Eye (tissue), 1 donor: ENCODE measurements around the gene DPYD.

ENCODE experiments used
- DNase-seq: peaks from one replicate; pipeline ENCODE4 v3.0.0-alpha.2; 2015

DPYD gene

DNA sequence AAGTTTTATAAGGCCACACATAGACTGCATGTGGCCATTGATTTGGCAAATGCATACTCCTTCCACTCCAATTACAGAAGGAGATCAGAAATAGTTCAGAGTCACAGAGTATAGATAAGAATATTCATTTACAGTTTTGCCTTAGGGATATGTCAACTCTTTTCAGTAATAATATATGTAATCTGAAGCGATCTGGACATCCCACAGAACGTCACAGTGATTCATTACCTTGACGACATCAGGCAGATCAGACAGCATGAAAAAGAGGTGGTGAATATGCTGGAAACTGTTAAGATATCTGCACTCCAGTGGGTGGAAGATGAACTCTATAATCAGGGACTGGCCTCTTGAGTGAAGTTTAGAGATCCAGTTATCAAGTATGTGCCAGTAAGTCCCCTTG, 240.4 kb downstream of the DPYD start:
- DNase-seq: no peak

DNA sequence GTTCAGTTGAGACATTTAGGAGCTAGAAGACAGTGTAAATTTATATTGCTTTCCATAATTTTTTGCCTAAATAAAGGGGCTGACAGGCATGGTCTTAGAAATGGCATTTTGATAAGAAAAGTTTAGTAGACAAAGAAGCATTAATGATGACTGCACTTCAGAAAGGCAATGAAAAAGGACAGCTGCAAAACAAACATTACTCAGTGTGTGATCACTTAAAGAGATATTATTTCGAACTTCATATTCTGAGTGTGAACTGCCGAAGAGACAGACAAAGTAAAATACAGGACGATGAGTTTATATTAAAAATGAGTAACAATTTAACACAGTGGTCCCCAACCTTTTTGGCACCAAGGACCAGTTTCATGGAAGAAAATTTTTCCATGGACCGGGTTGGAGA, 243.1 kb downstream of the DPYD start:
- DNase-seq: no peak

DNA sequence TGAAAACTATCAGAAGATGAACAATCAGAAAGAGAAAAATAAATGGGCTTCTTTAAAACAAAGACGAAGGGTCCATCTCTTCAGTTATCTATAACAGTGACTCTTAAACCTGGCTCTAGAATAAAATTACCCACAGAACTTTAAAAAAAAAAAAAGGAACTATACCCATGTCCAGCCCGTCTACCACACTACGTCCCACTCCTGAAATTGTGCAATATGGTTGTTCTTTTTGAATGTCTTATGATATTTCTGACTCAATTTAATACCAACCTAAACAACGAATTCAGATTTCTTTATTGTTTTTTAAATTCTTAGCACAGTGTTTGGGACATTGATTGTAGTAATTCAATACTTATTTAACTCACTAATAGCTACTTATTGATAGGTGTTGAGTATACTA, 246.3 kb downstream of the DPYD start:
- DNase-seq: no peak

DNA sequence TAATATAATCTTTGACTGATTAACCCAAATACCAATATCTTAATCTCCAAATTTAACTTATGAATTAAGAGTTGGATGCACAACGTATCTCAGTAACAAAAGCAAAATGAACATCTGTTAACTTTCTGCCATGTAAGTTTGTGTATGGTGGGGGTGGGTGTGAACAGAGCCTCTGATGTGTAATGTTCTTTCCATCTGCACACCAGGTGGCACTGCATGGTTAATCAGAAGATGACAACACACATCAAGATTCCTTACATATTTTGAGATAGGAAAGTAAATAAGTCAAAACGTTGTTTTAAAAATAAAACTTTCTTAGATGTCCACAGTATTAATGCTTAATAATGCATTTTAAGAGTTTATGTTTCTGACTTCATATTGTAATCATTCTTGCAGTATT, 251.9 kb downstream of the DPYD start:
- no peak for DNase-seq

DNA sequence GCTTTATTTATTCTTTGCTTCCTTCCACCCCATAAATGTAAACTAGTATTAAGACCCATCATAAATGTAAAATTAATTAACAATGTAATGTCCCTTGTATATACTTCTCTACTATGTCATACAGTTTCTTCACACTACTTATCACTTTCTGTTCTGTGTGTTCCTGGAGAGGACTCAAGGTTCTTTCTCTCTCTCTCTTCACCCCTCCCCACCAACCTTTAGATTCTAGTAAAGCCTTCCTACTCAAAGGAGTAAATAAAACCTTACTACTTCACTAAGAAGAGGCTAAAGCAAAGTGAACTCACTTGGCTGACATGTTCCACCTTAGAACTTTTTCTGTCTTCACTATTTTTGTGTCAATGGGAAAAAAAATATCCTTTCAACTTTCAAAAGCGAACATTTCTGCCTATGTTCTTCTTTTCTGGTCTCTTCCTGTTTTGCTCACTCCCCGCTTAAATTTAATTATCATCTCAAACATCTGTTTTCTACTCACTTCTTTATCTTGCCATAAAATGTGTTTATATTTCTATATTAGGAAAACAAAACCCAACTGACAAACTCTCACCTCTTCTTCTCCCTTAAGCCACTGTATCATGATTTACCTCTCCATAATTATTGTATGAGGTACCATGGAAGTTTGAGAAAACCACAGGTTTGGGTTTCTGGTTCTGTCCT, 260.3 kb downstream of the DPYD start:
- DNase-seq: no peak

DNA sequence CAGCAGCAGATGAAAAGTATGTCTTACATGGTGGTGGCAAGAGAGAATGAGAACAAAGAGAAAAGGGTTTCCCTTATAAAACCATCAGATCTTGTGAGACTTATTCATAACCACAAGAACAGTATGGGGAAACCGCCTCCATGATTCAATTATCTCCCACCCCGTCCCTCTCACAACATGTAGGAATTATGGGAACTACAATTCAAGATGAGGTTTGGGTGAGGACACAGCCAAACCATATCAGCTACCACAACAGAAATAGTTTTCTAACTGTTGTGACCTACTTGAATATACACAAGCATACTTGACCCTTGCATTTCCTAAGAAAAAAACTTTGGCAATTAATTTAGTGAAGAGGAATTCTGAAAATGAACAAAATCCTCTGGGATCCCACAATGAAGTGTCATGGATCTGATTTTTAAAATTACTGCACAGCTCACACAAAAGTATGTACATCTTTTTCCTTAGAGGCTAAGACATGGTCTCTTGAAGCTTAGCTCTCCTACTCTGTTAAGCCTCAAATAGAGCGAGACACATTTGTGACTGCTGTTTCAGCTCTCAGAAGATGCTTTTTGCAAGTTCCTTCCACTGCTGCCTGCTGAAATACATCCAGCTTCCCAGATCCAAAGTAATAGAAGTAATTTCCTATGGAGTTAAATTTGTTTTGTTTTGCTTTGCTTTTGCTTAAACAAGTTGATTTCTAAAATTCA, 265.8 kb downstream of the DPYD start:
- DNase-seq: no peak

DNA sequence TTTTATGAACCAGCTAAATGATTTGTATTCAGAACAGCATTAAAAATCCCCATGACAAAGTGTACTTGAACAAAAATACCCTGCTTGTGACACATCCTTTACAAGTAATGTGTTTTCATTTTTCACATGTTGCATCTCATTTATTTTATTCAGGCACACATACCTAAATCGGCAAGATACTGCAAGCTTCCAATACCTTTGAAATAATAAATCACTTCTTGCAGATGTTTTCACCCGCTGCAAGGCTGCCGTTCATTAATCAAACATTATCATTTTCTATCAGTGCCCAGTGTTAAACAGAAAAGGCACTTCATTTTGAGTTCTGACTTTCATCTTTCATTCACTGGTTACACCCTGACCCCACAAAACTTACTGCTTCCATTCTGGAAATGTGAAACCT, 269.6 kb downstream of the DPYD start:
- DNase-seq: no peak

DNA sequence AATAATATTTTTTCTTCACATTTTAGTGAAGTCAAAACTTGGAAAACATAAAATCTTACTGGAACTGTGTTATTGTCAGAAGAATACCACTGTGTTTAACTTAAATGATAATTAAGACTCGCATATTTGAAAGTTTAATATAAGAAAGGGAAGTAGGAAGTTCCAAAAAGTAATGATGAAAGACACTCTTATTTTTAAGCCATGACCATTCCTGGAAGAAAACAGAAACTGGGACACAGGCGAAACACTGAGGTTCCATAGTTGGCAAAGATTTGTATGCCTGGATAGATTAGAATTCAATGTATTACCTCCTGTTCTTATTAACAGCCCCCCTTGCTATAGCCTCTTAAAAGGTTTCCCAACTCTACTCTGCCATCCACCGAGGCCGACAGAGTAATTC, 271.2 kb downstream of the DPYD start:
- no peak for DNase-seq

DNA sequence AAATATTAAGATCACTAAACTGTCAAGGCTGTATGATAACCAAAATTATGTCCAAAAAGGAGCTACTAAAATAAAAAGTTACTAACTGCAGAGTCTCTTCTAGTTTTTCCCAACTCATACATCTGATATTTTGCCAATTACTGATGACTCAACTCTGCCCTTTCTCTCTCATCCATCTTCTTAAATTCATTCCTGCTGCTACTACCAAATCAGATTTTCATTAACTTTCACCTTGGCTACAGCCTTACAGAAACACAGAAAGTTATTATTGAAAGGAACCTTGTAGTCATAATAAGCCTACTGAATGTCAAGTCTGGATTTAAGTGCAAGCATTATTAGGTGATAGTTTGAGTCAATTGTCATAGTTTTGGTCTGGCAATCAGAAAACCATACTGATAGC, 273.1 kb downstream of the DPYD start:
- DNase-seq: no peak

DNA sequence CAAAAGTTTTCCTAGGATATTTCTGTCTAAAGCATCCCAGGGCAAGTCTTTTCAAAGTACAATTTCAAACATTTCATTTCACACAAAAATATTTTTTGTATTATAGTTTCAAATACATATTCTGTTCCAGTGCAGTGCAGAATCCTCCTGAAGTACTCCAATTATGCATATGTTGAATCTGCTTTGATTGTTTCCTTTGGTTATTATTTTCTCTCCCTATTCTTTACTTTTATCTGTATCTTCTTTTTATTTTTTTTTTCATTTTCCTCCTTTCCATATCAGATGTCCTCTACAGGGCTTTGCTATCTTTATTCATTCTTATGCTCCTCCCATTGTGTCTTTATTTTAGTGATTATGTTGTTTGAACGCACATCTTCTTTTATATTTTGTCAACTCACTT, 274.8 kb downstream of the DPYD start:
- DNase-seq: no peak

DNA sequence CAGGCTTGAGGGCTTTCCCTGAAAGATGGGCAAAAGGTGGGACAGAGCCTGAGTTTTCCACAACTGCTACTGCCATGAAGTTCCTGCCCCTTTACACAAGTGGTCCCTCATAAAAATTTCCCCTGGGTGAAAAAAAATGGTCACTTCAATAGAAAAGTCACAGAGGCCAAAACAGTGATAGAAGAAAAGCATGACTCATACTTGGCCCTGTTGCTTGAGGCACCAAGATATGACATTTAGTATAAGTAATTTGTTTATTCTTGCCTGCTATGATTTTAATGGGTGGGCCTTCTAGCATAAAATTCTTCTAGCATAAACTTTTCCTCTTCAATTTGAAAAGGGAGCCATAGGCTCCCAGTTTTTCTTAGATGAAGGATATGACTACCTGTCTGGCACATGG, 280.2 kb downstream of the DPYD start:
- DNase-seq: no peak

DNA sequence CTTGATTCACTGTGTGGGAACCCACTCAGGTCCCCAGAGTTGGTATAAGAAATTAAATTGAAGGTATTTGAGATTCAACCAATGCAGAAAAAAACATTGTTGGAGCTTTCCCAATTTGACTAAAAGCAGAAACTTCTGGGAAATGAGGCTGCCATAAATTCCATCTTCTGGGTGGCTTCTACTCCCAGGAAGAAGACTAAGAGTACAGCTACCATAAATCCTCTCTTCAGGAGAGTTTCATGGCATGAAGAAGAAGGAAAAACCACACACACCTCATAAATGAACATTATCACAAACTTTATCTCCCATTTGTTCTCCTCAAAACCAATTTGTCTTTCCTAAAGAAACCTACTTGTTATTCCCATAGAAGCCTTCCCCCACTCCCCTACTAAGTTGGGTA, 283.9 kb downstream of the DPYD start:
- no peak for DNase-seq

DNA sequence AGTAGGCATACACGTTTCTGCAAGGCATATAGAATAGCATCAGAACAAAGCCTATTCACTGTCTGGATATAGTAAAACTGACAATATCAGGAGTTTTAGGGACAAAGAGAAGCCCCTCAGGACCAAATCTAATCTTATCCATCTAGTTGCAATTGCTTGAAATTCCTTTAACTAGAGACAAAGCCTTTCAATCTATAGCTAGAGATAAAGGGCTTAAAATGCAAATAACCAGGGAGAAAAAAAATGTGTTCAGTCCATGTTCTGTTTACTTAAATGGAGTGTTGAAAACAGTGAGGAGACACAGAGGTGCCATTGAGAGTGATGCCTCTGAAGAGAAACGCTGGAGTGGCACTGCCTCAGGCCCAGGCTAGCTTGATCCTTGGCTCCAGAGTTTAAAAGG, 286.1 kb downstream of the DPYD start:
- DNase-seq: no peak

DNA sequence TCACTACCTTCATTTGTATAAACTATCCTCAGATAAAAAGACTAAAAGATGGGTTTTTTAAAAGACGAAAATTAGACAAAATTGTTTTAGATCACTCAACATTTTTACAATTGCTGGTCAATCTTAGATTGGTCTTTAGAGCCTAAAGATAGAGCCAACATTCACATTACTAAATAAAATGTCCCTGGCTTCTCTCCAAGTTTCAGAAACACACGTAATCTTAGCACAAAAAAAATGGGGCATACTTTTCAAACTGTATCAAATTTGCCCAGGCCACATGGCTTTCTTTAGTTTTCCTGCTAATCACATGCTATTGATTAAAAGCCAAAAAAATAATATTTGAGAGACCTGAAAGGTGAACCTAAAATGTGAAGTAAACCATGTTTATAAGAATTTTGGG, 288.1 kb downstream of the DPYD start:
- no peak for DNase-seq

DNA sequence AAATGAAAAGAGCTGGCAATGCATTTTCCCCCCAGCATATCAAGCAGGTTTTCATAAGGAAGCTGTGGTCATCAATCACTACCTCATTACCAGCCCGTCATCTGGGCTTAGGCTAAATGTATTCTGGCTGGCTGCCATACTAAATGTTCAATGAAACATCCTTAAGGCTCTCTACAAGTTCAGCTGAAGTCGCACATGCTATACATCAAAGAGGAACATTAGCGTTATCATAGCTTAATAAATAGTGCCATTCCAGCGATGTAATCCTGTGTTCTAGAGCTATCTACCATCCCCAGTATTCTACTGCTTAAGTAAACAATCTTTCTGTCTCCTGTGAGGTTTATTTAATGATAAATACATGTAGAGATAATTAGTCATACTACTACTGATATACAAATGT, 288.8 kb downstream of the DPYD start:
- peak; percentile 65 for DNase-seq

DNA sequence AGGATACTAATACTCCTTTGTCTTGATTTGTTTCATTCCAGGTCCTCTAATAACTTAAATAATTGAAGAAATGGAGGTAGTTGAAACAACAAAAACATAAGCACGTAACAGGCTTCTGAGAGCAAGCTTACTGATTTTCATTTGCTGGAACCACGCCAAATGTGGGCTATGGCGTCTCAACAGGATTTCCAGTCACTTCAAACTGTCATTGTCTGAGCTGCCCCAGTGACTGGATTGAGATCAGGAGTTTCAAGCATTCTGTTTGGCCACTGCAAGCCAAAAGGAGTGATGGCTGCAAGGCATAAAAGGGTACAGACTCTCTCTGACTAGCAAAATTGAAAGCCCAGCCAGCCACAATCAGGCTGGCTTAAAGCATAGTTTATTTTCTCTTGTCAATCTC, 289.9 kb downstream of the DPYD start:
- peak; percentile 56 for DNase-seq

DNA sequence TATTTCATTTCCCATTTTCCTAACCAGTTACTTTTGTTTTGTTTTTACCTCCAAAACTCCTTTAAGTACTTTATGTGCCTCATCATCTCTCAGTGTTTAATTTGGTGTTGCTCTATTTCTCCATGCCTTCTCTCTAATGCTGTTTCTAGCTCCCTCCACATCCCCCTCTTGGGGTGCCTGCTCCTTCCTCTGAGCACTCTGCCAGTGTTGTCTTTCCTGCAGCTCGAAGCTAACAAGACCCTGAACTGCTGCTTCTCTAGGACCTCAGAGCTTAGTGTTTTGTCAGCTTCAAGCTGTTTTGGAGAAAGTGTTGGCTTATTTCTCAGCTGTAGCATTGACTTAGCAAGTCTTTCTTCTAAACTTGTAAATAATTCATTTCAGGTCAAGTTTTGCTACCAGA, 290.6 kb downstream of the DPYD start:
- peak; percentile 5 for DNase-seq

DNA sequence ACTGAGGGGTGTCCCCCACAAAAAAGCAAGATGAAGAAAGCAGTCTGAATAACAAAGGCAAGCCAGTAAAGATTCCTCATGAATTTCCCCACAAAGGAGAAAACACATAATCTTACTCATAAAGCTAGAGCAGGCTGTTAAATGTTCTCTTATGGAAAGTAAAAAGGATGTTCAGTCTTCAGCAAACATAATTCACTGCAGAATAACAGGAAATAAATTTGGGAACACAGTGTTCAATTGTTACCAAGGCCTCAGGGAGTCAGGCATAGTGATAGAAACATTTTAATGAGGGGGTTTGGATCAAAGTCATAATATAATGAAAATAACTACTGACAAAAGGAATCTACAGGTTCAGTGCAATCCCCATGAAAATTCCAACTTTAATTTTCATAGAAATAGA, 297.6 kb downstream of the DPYD start:
- no peak for DNase-seq

DNA sequence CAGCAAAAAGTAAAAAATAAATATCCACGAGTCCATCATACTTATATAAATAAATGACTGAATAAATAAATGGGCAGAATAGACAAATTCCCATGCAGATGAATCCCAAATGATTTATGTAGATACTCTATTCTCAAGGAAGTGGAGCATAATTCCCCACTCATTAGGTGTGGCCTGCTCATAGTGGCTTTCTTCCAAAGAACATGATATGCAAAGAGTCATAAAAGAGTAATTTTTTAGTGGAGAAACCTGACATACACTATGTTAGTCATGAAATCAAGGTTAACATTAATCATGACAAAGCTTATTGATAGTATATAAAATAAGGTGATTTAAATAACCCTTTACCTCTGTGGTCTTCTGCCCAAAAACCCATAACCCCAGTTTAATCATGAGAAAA, 298.9 kb downstream of the DPYD start:
- DNase-seq: no peak

DNA sequence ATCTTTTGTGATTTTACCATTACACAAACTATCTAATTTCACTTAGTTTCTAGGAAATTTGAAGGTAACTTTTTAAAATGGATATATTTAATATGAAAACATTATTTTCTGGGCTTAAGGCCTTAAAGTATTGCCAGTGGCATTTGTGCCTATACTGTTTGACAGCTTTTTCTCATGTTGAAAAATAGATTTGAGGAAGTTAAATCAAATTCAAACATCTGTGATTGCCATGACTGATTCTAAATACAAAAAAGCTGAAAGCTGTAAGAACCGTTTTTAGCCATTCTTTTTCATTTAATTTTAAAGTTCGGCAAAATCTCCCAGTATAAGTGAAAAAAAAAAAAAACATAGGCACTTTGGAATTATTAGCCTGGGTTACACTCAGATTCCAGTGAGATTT, 301.1 kb downstream of the DPYD start:
- DNase-seq: no peak

DNA sequence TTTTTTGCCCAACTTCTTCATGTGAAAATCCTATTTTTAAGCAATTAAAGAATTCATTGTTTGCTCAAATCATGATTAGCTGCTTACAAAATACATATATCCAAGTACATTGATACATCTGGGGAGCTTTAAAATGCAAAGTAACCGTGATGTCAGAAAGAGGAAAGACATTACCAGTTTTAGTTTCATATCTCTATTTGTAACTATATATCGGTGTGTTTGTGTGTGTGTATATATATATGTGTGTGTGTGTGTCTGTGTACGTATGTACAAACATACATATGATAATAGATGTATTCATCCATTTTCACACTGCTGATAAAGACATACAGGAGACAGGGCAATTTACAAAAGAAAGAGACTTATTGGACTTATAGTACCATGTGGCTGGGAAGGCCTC, 310.1 kb downstream of the DPYD start:
- no peak for DNase-seq

DNA sequence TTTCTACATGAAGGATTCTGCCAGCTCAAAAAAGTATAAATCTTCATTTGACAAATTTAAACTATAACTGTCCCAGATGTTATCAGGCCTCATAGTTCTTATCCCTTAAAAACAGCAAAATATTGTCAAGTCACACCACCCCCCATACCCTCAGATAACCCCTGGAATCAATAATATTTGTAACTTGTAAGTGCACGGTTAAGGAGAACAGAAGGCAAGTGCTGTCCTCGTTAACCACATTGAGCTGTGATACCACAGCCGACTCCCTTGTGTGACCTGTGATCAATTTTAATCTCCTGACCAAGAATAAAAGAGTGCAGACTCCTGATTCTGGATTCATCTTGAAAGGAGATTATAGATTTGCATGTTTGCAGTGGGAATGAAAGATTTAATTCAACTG, 310.7 kb downstream of the DPYD start:
- DNase-seq: no peak

DNA sequence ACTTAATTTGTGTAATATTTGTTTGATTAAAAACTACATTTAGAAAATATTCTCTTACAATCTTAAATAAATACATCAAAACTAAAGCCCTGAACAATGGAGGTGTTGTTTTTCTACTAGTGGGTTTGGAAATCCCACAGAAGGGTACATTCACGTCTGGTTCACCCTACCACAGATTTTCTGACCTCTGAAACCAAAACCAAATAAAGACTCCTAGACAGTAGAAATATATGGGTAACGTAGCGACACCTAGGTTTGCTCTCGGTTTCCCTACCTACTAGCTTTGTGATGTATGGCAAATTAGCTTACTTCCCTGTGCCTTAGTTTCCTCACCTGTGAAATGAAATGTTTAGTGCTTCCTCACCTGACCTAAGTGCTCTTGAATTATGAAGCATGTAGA, 312.6 kb downstream of the DPYD start:
- DNase-seq: no peak

DNA sequence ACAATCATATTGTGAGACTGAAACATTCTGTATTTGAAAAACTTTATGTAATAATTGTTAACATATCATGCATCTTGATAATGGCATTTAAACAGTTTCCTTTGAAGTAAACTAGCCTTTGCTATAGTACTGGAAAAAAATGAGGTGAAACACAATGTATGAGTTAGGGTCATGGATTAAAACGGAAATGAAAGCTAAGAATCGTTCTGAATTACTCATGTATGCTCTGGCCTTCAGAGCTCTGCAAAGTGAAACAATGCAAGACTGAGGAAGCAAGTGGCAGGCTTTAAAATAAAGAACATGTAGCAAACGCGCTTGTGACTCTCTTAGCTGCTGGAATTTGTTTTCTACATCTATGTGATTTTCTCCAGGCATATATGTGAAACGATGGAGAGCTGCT, 317.1 kb downstream of the DPYD start:
- peak; percentile 20 for DNase-seq

DNA sequence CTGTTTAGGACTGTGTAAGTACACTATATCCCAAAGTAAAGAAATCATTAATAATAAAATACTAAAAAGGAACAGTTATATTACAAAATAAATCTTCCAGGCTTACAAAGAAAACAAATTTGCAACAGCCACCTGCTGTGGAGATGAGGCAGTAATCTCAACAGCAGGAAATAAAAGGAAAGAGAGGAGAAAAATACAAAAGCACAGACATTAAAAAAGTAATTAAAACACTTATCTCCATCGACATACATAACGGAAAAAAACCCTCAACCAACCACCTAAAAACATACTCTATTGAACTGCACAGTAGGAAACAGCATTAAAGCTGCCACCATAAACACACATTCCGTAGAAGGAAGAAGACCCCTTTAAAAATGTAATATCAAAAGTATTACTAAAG, 317.6 kb downstream of the DPYD start:
- DNase-seq: no peak
